Measurements from ENCODE around the gene RHOV.
A peak's percentile ranks its signal among the peaks of the same experiment; 100 is the strongest.

Gene RHOV, protein sequence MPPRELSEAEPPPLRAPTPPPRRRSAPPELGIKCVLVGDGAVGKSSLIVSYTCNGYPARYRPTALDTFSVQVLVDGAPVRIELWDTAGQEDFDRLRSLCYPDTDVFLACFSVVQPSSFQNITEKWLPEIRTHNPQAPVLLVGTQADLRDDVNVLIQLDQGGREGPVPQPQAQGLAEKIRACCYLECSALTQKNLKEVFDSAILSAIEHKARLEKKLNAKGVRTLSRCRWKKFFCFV

GRCh38 chr15:40873694-40874561 is at the start of gene RHOV:
TSS of gene RHOV (minus strand) at chr15:40874234. CDS start at chr15:40874139, 95 bp downstream.
- no peak for DNase-seq (ENCODE audit: low read depth)

DNA sequence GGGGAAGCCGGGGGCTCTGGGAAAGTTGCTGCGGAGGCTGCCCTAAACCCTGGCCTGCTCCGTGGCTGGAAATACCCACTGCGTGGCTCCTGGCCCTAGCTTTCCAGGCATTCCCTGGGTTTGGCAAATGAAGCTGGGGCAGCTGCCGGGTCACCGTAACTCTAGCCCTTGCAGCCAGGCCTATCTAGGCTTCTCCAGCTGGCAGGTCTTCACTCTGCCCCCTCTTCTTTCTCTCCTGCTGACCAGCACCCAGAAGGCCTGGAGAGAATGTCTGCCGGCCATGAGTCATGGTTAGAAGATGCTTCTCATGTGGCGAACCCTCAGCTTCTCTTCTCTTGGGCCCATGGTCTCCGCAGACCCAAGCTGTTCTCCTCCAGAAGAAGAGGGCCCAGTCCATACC is 49.5 kb upstream of the RHOV start:
- DNase-seq (ENCODE audit: low read depth), result no peak

DNA sequence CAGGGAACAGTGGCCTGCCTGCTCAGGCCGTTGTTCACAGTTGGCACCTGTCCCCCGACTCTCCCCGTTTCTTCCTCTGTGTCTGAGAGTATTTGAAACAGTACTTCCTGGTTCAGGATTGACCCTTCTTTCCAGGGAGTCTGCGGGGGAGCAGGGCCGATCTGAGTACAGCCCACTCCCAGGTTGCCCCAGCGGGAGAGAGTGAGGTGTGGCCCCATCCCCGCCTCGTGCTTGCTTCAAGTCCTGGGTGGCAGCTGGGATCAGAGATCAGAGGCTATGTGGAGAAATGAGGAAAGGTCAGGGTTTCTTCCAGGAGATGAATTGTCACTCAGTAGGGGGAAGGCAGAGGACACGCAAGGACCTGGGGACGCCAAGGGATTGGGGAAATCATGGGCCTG is 48.6 kb upstream of the RHOV start:
- DNase-seq (ENCODE audit: low read depth), result no peak

DNA sequence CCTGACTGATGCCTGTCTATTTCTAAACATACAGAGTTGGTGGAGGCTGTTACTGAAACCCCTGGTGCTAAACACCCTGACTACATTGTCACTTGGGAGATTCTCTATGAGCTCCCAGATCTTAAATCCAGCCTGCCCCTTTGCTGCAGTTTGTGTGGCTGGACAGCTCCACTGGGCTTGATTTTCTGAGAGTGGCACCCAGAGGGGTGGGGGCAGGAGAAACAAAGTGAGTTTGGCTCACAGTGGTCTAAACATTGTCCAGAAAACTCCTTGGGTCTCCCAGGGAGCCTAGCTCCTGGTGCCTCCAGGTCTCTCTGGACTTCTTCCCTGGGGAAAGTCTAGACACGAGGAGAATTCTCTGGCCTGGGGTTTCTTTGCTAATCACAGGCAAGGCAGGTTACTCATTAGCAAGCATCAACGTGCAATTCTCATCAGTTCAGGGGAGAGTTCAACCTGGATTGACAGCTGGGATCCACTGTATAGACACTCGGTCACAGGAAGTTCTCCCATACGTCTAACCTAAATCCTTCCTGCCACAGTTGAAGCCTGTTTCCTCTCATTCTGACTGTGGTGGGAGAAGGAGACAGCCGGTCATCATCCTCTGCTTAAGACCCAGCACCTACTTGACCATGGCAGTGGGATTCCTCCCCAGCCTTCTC is 48.0 kb upstream of the RHOV start:
- DNase-seq (ENCODE audit: low read depth), result no peak

DNA sequence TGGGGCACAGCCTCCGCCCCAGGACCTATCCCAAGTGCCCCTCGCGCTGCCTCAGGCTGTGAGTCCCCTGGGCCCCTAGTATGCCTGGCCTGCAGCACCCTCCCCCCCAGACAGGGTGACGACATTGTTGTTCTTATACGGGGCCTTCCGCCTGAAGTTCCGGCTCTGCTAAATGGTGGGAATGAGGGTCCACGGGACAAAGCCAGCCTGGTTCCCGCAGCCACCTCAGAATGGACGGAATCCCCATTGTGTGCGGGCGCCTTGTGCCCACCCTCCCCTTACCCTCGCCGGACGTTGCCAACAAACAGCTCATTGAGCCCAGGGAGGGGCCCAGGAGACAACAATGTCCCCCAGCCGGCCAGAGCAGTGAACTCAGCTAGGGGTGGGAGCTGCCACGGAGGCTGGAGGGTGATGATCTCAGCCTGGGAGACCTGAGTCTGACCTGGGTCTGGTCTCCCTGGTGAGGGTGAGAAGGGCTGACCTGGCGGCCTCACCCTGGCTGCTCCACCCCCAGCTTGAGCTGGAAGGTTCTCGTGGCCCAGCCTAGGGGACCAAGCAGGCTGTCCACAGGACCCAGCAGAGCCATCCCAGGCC is 44.9 kb upstream of the RHOV start:
- no peak for DNase-seq (ENCODE audit: low read depth)

DNA sequence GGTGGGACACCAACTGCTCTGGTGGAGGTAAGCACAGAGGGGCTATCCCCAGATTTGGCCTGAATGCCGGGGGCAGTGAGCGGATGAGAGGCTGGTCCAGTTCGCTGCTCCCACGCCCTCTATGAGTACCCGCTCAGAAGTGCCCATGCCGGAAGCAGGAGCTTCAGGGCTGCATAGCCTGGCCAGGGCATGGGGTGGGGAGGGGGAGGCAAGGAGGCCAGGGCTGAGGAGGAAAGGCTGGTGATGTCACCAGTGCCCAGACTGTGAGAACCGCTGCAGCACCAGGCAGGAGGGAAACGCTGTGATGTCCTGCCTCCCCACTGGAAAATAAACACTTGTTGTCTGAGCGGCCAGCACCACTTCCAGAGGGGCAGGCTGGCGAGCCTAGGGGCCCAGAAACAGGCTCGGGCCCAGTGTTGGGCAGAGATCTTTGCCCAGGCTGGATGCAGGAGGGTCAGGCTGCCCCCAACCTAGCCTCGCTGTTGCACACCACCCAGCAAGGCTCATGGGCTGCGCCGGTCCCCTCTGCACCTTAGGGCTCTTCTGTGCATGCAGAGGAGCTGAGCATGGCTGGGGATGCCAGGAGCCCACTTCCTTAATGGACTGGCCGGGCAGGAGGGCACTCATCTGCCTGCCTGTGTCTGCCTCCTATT is 44.2 kb upstream of the RHOV start:
- no peak for DNase-seq (ENCODE audit: low read depth)

DNA sequence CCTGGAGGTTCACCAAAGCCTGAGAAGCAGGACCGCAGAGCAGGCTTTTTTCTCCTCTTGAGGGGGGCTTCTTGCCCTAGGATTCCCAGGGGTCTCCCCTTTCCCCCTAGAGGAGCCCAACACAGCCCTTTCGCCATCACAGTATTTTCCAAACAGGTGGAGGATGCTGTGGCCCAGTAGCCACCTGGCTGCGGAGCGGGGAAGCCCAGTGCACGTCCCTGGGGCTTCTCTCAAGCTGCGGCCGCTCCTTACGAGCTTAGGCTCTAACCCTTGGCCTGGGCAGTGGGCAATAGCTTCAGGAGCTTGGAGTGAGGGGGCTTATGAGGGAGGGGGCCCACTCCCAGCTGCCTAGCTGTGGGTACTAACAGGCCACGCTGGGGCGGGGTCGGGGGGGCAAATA is 43.6 kb upstream of the RHOV start:
- DNase-seq (ENCODE audit: low read depth), result no peak

- DNase-seq (ENCODE audit: low read depth), result no peak
Observed at GRCh38 chr15:40915679-40916078, 41.6 kb upstream of the RHOV start.

DNA sequence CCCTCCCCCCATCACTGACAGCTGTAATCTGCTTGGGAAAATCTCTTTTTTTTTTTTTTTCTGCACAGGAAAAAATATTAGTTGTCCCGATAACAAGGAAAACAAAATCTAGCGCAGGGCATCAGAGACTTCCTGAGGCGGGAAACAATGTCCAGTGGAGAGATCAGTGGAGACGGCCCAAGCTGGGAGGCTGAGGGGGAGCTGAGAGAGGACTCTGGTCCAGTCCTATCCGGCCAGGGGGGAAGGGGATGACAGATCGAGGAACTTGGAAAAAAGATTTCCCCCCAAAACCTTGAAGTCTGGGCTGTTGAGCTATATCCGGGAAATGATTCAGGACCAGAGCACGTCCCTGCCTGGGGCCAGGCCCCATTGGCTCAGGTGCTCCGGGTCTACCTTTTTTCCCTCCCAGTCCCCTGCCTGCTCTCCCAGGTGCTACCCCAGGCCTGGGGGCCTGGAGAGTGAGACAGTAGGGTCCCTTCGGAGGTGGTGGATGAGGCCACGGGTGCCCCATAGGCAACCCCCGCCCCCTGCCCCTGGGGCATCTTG is 41.2 kb upstream of the RHOV start:
- no peak for DNase-seq (ENCODE audit: low read depth)

GRCh38 chr15:40914486-40914885 is 40.5 kb upstream of the RHOV start:
- DNase-seq (ENCODE audit: low read depth), result no peak

GRCh38 chr15:40914013-40914412 is 40.0 kb upstream of the RHOV start:
- DNase-seq (ENCODE audit: low read depth), result no peak

GRCh38 chr15:40912478-40912877 is 38.4 kb upstream of the RHOV start:
- no peak for DNase-seq (ENCODE audit: low read depth)

- no peak for DNase-seq (ENCODE audit: low read depth)
Observed at GRCh38 chr15:40911693-40912092, 37.7 kb upstream of the RHOV start.

GRCh38 chr15:40911141-40911540 is 37.1 kb upstream of the RHOV start:
- no peak for DNase-seq (ENCODE audit: low read depth)

DNA sequence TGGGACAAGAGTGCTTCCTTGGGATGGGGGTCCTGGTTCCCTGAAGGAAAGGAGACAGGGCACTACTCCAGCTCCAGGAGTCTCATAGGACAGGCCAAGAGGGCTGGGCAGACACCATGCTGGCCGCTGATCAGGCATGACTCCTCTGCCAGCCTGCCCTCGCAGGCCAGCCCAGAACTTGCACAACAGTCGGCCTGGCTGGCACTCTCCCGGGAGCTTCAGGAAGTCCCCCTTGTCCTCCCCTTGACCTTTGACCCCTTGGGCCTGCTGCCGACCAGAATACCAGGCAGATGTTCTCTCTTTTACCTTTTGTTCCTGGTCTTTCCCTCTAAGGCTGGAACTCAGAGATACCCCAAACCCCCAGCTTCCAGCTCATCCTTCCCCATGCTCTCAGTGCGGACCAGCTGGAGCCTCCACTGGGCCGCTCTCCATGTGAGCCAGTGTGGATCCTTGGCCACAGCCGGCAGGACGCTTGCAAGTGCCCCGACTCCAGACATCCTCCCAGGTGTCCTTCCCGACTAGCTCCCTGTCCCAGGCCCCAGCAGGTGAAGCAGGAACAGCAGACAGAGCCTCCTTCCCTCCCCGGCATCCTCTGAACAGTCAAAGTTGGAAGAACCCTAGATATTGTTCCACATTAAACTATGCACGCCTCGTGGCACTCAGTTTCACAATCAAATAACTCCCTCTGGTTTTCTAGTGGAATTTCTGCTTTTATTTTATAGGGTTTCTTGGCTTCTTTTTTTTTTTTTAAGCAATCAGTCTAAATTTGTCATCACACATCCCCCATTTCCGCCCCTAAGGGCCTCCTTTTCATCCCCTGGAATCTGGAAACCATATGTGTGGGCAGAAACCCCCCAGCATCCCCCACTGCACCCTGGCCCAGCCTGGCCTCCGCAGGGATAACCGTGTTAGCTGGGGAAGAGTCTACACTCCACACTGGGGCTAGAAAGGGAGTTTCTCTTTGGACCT is 35.9 kb upstream of the RHOV start:
- DNase-seq (ENCODE audit: low read depth), result no peak

GRCh38 chr15:40908095-40908494 is 34.1 kb upstream of the RHOV start:
- no peak for DNase-seq (ENCODE audit: low read depth)

GRCh38 chr15:40906991-40907802 is 33.2 kb upstream of the RHOV start:
- no peak for DNase-seq (ENCODE audit: low read depth)

GRCh38 chr15:40906091-40906990 is 32.3 kb upstream of the RHOV start:
- DNase-seq (ENCODE audit: low read depth), result peak; percentile 92
